ENCODE results near the gene TSHR. TPM values are rescaled to one million over a fixed set of nuclear protein-coding genes. Genes with fewer than 3 reads are reported as not detected.

TSHR gene
- total RNA-seq, 1 experiment from 2014 or later: not detected

DNA sequence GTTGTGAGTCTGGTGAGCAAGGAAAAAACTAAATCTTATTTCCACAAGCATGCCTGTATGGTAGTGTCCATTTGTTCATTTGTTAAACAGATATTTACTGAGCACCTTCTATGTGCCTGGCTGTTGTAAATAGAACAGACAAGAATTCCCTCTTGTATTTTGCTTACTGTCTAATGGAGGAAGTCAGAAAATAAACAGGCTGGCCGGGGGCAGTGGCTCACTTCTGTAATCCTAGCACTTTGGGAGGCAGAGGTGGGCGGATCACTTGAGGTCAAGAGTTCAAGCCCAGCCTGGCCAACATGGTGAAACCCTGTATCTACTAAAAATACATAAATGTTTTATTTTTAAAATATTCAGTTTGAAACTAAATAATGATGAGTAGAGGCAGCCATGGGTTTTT is 186.0 kb downstream of the TSHR start:
- Histone ChIP-seq H3K4ac (ENCODE audit: low read depth, low read length) (no peak overlapping the region), H4K91ac (ENCODE audit: insufficient read length, low read depth, low read length) (no peak overlapping the region), H3K79me1 (ENCODE audit: insufficient read depth, low read depth, low read length, poor library complexity, severe bottlenecking) (no peaks in the 10 kb centered on the region), H3K9ac (ENCODE audit: extremely low read depth, insufficient read length, low read length) (no peak overlapping the region), H3K56ac (ENCODE audit: insufficient read length, low read depth, low read length) (no peak overlapping the region), H3K14ac (ENCODE audit: insufficient read depth, low read length) (no peak overlapping the region), H4K20me1 (ENCODE audit: control insufficient read depth, insufficient read depth, insufficient read length) (no peaks in the 10 kb centered on the region), H2BK20ac (ENCODE audit: low read depth, low read length, poor library complexity, severe bottlenecking) (no peak overlapping the region), H2BK15ac (ENCODE audit: low read depth, low read length) (no peak overlapping the region), H3K4me1 (ENCODE audit: insufficient read depth, low read length) (no peaks in the 10 kb centered on the region), H2BK12ac (ENCODE audit: insufficient read length, low read depth, low read length) (no peak overlapping the region), H3K23me2 (ENCODE audit: insufficient read length, low read depth, low read length, poor library complexity, severe bottlenecking) (no peaks in the 10 kb centered on the region), H2AK5ac (ENCODE audit: insufficient read length, low read length) (no peak overlapping the region), H2BK120ac (ENCODE audit: low read depth, low read length, poor library complexity, severe bottlenecking) (no peak overlapping the region), H3K79me2 (ENCODE audit: insufficient read depth, low read length) (no peaks in the 10 kb centered on the region), H3T11ph (ENCODE audit: low read length) (no peak overlapping the region), H4K5ac (ENCODE audit: insufficient read length, low read depth, low read length) (no peak overlapping the region), H3K4me2 (ENCODE audit: insufficient read depth, insufficient read length, low read length) (no peak overlapping the region), H3K9me3 (ENCODE audit: control insufficient read depth, low read depth, low read length) (no peaks in the 10 kb centered on the region), H3K18ac (ENCODE audit: insufficient read length, low read depth, low read length) (no peak overlapping the region), H3K23ac (ENCODE audit: insufficient read length, low read depth, low read length) (no peak overlapping the region), H3K27ac (ENCODE audit: insufficient read length, low read depth, low read length) (no peak overlapping the region), H3K27me3 (ENCODE audit: insufficient read depth, low read length) (no peaks in the 10 kb centered on the region), H2AFZ (ENCODE audit: low read length) (no peak overlapping the region), H4K8ac (replicated peaks; ENCODE audit: insufficient read length, low read depth, low read length) (no peak overlapping the region), H2BK5ac (ENCODE audit: insufficient read length, low read length) (no peak overlapping the region)
- DNase-seq: no peak
- Mint-ChIP-seq H3K9me3 (no peaks in the 10 kb centered on the region), H3K4me3 (no peak overlapping the region), H3K27ac (no peak overlapping the region), H3K36me3 (ENCODE audit: insufficient read depth in 1 of 3, low read depth in 3 of 3) (no peaks in the 10 kb centered on the region), H3K4me1 (no peaks in the 10 kb centered on the region), H3K27me3 (ENCODE audit: low read depth) (no peaks in the 10 kb centered on the region)
- no CpG with 5 or more reads among the region's 2 CpGs for WGBS (ENCODE audit: extremely low coverage, insufficient read length, low lambda C conversion rate)
- TF ChIP-seq, protein P1, sequence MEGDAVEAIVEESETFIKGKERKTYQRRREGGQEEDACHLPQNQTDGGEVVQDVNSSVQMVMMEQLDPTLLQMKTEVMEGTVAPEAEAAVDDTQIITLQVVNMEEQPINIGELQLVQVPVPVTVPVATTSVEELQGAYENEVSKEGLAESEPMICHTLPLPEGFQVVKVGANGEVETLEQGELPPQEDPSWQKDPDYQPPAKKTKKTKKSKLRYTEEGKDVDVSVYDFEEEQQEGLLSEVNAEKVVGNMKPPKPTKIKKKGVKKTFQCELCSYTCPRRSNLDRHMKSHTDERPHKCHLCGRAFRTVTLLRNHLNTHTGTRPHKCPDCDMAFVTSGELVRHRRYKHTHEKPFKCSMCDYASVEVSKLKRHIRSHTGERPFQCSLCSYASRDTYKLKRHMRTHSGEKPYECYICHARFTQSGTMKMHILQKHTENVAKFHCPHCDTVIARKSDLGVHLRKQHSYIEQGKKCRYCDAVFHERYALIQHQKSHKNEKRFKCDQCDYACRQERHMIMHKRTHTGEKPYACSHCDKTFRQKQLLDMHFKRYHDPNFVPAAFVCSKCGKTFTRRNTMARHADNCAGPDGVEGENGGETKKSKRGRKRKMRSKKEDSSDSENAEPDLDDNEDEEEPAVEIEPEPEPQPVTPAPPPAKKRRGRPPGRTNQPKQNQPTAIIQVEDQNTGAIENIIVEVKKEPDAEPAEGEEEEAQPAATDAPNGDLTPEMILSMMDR (conservative IDR thresholded peaks at IDR 0.05): no peak

Data from H9 (cell line).